ENCODE results near the gene TSC1. TPM values are rescaled to one million over a fixed set of nuclear protein-coding genes. Genes with fewer than 3 reads are reported as not detected.

Gene TSC1
- total and polyA plus RNA-seq, 9 donors: 23.8 to 34.8 (median 27.0) TPM

DNA sequence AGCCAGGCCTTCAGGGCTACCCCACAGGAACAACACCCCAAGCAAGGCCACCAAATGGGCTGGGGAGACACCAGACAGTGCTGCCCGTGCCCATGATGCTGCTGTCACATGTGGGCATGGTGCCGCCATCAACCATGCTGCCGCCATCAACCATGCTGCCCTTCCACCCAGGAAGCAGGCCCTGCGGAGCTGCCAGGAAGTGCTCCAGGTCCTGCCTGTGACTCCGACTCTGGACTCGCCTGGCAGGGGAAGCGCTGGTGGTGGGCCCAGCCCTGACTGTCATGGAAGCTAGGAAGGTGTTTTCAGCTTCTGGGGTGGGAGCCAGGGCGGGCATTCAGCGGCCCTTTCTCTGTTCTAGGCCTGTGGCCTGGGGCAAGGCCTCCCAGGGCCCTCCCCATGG is 75.2 kb downstream of the TSC1 start:
- DNase-seq: no peak
- Histone ChIP-seq H3K4me1 (ENCODE audit: control insufficient read depth, insufficient read depth, low read length) (no peaks in the 10 kb centered on the region), H3K27me3 (ENCODE audit: control insufficient read depth, insufficient read depth, low read length) (peaks cover under 1% of the 10 kb centered on the region), H3K4me3 (ENCODE audit: low read length) (no peak overlapping the region), H3K9me3 (replicated peaks; ENCODE audit: control insufficient read depth, low read depth, low read length) (no peaks in the 10 kb centered on the region), H3K36me3 (ENCODE audit: control insufficient read depth, insufficient read depth, low read length) (no peaks in the 10 kb centered on the region), H3K27ac (ENCODE audit: low read length) (no peak overlapping the region)
- WGBS (ENCODE audit: insufficient coverage): 94% methylated on average over 8 of the region's 9 CpGs

GRCh38 chr9:132866898-132867297 is 77.5 kb downstream of the TSC1 start:
- Histone ChIP-seq H3K27me3 (ENCODE audit: control insufficient read depth, insufficient read depth, low read length) (peaks cover 2% of the 10 kb centered on the region), H3K27ac (ENCODE audit: low read length) (no peak overlapping the region), H3K4me3 (ENCODE audit: low read length) (no peak overlapping the region), H3K36me3 (ENCODE audit: control insufficient read depth, insufficient read depth, low read length) (no peaks in the 10 kb centered on the region), H3K9me3 (replicated peaks; ENCODE audit: control insufficient read depth, low read depth, low read length) (no peaks in the 10 kb centered on the region), H3K4me1 (ENCODE audit: control insufficient read depth, insufficient read depth, low read length) (no peaks in the 10 kb centered on the region)
- 62% methylated on average over 3 of the region's 8 CpGs for WGBS (ENCODE audit: insufficient coverage)
- no peak for DNase-seq

DNA sequence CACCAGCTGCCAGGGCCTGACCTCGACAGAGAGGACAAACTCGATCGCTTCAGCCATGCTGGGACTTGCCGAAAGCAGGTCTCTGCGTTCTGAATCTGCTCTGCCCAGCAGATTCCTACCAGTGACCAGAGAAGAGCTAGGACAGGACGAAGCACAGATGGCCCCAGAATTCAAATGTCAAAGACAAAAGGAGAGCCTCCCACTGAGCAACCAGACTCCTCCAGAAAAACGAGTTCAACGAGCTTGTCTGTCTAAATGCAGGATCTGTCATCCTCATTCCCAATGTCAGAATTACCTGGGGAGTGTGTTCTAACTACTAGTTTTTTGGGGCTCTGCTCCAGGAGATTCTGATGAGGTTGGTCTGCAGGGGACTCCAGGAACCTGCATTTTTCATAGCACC is 79.7 kb downstream of the TSC1 start:
- DNase-seq: no peak
- WGBS (ENCODE audit: insufficient coverage): 69% methylated on average over 6 of the region's 8 CpGs
- peaks cover 2% of the 10 kb centered on the region for H3K27me3 ChIP-seq (ENCODE audit: control insufficient read depth, insufficient read depth, low read length)
- no peak overlapping the region for H3K4me3 ChIP-seq (ENCODE audit: low read length)
- no peaks in the 10 kb centered on the region for H3K9me3 ChIP-seq (replicated peaks; ENCODE audit: control insufficient read depth, low read depth, low read length)
- H3K36me3 ChIP-seq (ENCODE audit: control insufficient read depth, insufficient read depth, low read length): no peaks in the 10 kb centered on the region
- H3K4me1 ChIP-seq (ENCODE audit: control insufficient read depth, insufficient read depth, low read length): no peaks in the 10 kb centered on the region
- H3K27ac ChIP-seq (ENCODE audit: low read length): no peak overlapping the region

- 82% methylated on average over 2 of the region's 2 CpGs for WGBS (ENCODE audit: insufficient coverage)
- no peak overlapping the region for H3K27ac ChIP-seq (ENCODE audit: low read length)
- no peaks in the 10 kb centered on the region for H3K36me3 ChIP-seq (ENCODE audit: control insufficient read depth, insufficient read depth, low read length)
- no peaks in the 10 kb centered on the region for H3K9me3 ChIP-seq (replicated peaks; ENCODE audit: control insufficient read depth, low read depth, low read length)
- DNase-seq: no peak
- H3K27me3 ChIP-seq (ENCODE audit: control insufficient read depth, insufficient read depth, low read length): peaks cover 2% of the 10 kb centered on the region
- no peak overlapping the region for H3K4me3 ChIP-seq (ENCODE audit: low read length)
- no peaks in the 10 kb centered on the region for H3K4me1 ChIP-seq (ENCODE audit: control insufficient read depth, insufficient read depth, low read length)
Measured at GRCh38 chr9:132864277-132864676, 80.1 kb downstream of the TSC1 start.

GRCh38 chr9:132863096-132863495 is 81.3 kb downstream of the TSC1 start:
- Histone ChIP-seq H3K36me3 (ENCODE audit: control insufficient read depth, insufficient read depth, low read length) (no peaks in the 10 kb centered on the region), H3K27ac (ENCODE audit: low read length) (no peak overlapping the region), H3K27me3 (ENCODE audit: control insufficient read depth, insufficient read depth, low read length) (peaks cover 5% of the 10 kb centered on the region), H3K4me1 (ENCODE audit: control insufficient read depth, insufficient read depth, low read length) (no peaks in the 10 kb centered on the region), H3K9me3 (replicated peaks; ENCODE audit: control insufficient read depth, low read depth, low read length) (no peaks in the 10 kb centered on the region), H3K4me3 (ENCODE audit: low read length) (no peak overlapping the region)
- DNase-seq: no peak
- WGBS (ENCODE audit: insufficient coverage): 90% methylated on average over 11 of the region's 12 CpGs

- Histone ChIP-seq H3K36me3 (ENCODE audit: control insufficient read depth, insufficient read depth, low read length) (no peaks in the 10 kb centered on the region), H3K4me1 (ENCODE audit: control insufficient read depth, insufficient read depth, low read length) (peaks cover 2% of the 10 kb centered on the region), H3K4me3 (ENCODE audit: low read length) (no peak overlapping the region), H3K27me3 (ENCODE audit: control insufficient read depth, insufficient read depth, low read length) (peaks cover 9% of the 10 kb centered on the region), H3K27ac (ENCODE audit: low read length) (no peak overlapping the region), H3K9me3 (replicated peaks; ENCODE audit: control insufficient read depth, low read depth, low read length) (no peaks in the 10 kb centered on the region)
- WGBS (ENCODE audit: insufficient coverage): 49% methylated on average over 5 of the region's 6 CpGs
- DNase-seq: no peak
Measured at GRCh38 chr9:132862533-132862932, 81.9 kb downstream of the TSC1 start.

DNA sequence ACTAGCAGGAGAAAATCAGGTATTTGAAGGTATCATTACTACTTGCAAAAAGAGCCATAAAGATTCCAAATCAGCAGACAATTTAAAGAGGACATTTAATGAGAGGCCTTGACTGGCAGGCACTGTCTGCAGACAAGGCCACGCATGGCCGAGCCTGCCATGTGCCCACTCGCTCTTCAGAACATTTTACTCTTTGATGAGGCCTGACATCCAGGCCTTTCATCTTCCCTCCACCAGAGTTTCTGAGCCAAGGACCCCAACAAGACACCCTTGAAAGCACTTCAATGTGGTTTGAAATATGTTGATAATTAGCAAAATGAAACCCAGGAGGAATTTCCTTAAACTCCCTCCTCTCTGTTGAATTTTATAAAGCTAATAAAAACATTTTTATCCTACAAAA is 82.8 kb downstream of the TSC1 start:
- no peak for DNase-seq
- no peaks in the 10 kb centered on the region for H3K9me3 ChIP-seq (replicated peaks; ENCODE audit: control insufficient read depth, low read depth, low read length)
- peaks cover 10% of the 10 kb centered on the region for H3K27me3 ChIP-seq (ENCODE audit: control insufficient read depth, insufficient read depth, low read length)
- H3K4me1 ChIP-seq (ENCODE audit: control insufficient read depth, insufficient read depth, low read length): peaks cover 8% of the 10 kb centered on the region
- no peak overlapping the region for H3K4me3 ChIP-seq (ENCODE audit: low read length)
- no peaks in the 10 kb centered on the region for H3K36me3 ChIP-seq (ENCODE audit: control insufficient read depth, insufficient read depth, low read length)
- no peak overlapping the region for H3K27ac ChIP-seq (ENCODE audit: low read length)
- no CpG with 5 or more reads among the region's 3 CpGs for WGBS (ENCODE audit: insufficient coverage)

GRCh38 chr9:132858751-132859150 is 85.7 kb downstream of the TSC1 start:
- H3K36me3 ChIP-seq (ENCODE audit: control insufficient read depth, insufficient read depth, low read length): no peaks in the 10 kb centered on the region
- H3K27me3 ChIP-seq (ENCODE audit: control insufficient read depth, insufficient read depth, low read length): peaks cover 8% of the 10 kb centered on the region
- H3K9me3 ChIP-seq (replicated peaks; ENCODE audit: control insufficient read depth, low read depth, low read length): no peaks in the 10 kb centered on the region
- no peak overlapping the region for H3K27ac ChIP-seq (ENCODE audit: low read length)
- no peak overlapping the region for H3K4me3 ChIP-seq (ENCODE audit: low read length)
- WGBS (ENCODE audit: insufficient coverage): 60% methylated on average over 4 of the region's 7 CpGs
- DNase-seq: peak; percentile 57
- H3K4me1 ChIP-seq (ENCODE audit: control insufficient read depth, insufficient read depth, low read length): peaks cover 8% of the 10 kb centered on the region

DNA sequence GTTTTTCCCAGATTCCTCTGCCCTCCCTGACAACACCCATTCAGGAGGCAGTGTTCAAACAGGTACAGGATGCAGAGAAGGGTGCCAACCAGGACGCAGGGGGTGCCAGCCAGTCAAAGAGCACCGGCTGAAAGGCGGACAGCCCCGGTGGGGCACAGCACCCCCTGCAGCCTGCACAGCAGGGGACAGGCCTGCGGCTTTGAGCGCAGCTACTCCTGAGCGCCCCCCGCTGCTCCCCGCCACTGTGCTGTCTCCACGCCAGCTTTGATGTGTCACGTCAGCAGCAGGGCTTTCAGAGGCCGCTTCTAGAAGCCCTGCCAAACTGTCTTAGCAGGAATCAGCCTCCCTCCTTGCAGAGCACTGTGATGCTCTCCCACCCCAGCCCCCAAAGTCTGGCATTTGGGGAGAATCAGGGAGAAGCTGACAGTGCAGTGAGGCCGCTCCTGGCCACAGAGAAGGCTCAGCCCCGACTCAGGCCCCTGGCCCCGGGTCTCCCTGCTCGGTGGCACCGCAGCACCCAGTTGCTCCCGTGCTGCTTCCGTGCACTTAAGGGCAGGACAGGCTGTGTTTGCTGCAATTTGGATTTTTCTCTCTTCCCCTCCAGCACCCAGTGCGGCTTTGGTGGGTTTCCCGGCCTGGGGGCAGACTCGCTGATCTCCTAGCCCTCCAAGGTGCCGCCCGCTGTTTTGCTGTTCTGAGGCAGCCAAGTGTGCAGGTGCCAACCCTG is 86.6 kb downstream of the TSC1 start:
- Histone ChIP-seq H3K9me3 (replicated peaks; ENCODE audit: control insufficient read depth, low read depth, low read length) (no peaks in the 10 kb centered on the region), H3K4me3 (ENCODE audit: low read length) (no peak overlapping the region), H3K27ac (ENCODE audit: low read length) (peak overlapping the region; percentile 55), H3K36me3 (ENCODE audit: control insufficient read depth, insufficient read depth, low read length) (no peaks in the 10 kb centered on the region), H3K27me3 (ENCODE audit: control insufficient read depth, insufficient read depth, low read length) (peaks cover 8% of the 10 kb centered on the region), H3K4me1 (ENCODE audit: control insufficient read depth, insufficient read depth, low read length) (peaks cover 8% of the 10 kb centered on the region)
- DNase-seq: peak; percentile 51
- WGBS (ENCODE audit: insufficient coverage): 50% methylated on average over 24 of the region's 24 CpGs

GRCh38 chr9:132857031-132857430 is 87.4 kb downstream of the TSC1 start:
- 0% methylated on average over 1 of the region's 8 CpGs for WGBS (ENCODE audit: insufficient coverage)
- peak; percentile 92 for DNase-seq
- Histone ChIP-seq H3K9me3 (replicated peaks; ENCODE audit: control insufficient read depth, low read depth, low read length) (no peaks in the 10 kb centered on the region), H3K27ac (ENCODE audit: low read length) (peak overlapping the region; percentile 55), H3K4me1 (ENCODE audit: control insufficient read depth, insufficient read depth, low read length) (peaks cover 8% of the 10 kb centered on the region), H3K27me3 (ENCODE audit: control insufficient read depth, insufficient read depth, low read length) (peaks cover 8% of the 10 kb centered on the region), H3K4me3 (ENCODE audit: low read length) (no peak overlapping the region), H3K36me3 (ENCODE audit: control insufficient read depth, insufficient read depth, low read length) (no peaks in the 10 kb centered on the region)

DNA sequence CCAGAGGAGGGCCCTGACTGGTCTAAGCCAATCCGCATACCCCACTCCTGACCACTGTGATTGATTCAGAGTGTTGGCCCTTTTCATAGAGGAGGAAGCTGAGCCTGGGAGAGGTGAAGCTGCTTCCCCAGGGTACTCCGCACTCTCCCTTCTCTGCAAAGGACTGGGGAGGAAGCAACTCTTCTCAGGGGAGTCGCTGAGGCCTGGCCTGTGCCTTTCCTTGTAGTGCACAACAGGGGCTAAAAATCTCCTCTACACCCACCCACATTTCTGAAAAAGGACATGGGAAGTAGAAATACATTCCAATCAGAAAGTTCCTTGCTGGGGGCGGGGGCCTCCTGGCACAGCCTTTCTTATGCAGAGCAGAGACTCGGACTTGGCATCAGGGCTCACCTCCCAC is 88.5 kb downstream of the TSC1 start:
- Histone ChIP-seq H3K27me3 (ENCODE audit: control insufficient read depth, insufficient read depth, low read length) (peaks cover 11% of the 10 kb centered on the region), H3K27ac (ENCODE audit: low read length) (no peak overlapping the region), H3K9me3 (replicated peaks; ENCODE audit: control insufficient read depth, low read depth, low read length) (no peaks in the 10 kb centered on the region), H3K4me3 (ENCODE audit: low read length) (no peak overlapping the region), H3K36me3 (ENCODE audit: control insufficient read depth, insufficient read depth, low read length) (no peaks in the 10 kb centered on the region), H3K4me1 (ENCODE audit: control insufficient read depth, insufficient read depth, low read length) (peaks cover 8% of the 10 kb centered on the region)
- WGBS (ENCODE audit: insufficient coverage): 37% methylated on average over 2 of the region's 5 CpGs
- no peak for DNase-seq

Data from muscle of leg (tissue), 11 donors.